Left lung (tissue), 10 donors: ENCODE results near the gene RETNLB. TPM values are rescaled to one million over a fixed set of nuclear protein-coding genes. Genes with fewer than 3 reads are reported as not detected.

Source experiments
- ATAC-seq: fragments of 200-7000 bp; cut with Tn5 transposase; one replicate; pipeline ENCODE4 v1.9.1; 2020; ENCODE audit warnings: moderate library complexity
- DNase-seq, 4 donors: peaks; one replicate each; pipeline ENCODE4 v3.0.0-alpha.2; 2013 to 2020
- H3K27ac ChIP-seq, 2 donors: fragments of 200-600 bp; sonication (generic) in 1 of 2; one replicate each; pipeline versions ENCODE4 v1.5.0 to v1.8.0; 2020 to 2021
- H3K27me3 ChIP-seq, 2 donors: fragments of 200-600 bp; sonication (generic) in 1 of 2; one replicate each; pipeline versions ENCODE4 v1.5.0 to v1.8.0; 2020 to 2021
- H3K36me3 ChIP-seq, 2 donors: fragments of 200-600 bp; sonication (generic) in 1 of 2; one replicate each; pipeline versions ENCODE4 v1.5.0 to v1.8.0; 2020 to 2021
- H3K4me1 ChIP-seq, 2 donors: fragments of 200-600 bp; one replicate each; pipeline ENCODE4 v1.8.0; 2021
- H3K4me3 ChIP-seq, 2 donors: fragments of 200-600 bp; sonication (generic) in 1 of 2; one replicate each; pipeline versions ENCODE4 v1.5.0 to v1.8.0; 2020 to 2021; ENCODE audit warnings: mild to moderate bottlenecking in 1 of 2
- H3K9me3 ChIP-seq, 2 donors: fragments of 200-600 bp; sonication (generic) in 1 of 2; one replicate each; pipeline versions ENCODE4 v1.5.0 to v1.8.0; 2020 to 2021
- intact Hi-C, 2 donors: fragments of 100-400 bp; cut with DNase I; formaldehyde crosslinking; loops; one replicate each; pipeline versions ENCODE4 v1.11.2 to v1.14.2; 2022
- polyA plus RNA-seq, 6 donors: library from polyadenylated mRNA; unstranded; fragments of 120-200 nt; gene quantifications; one replicate each; pipeline ENCODE4 v1.2.1, GENCODE V29; 2013; ENCODE audit not compliant: insufficient read length in 6 of 6
- total RNA-seq, 2 donors: library from RNA; stranded (reverse); fragmentation: NEBNext Ultra II Directional; extraction: Animal tissue kit (Norgen Biotek cat#: 25700); gene quantifications; one replicate each; pipeline ENCODE4 v1.2.1, GENCODE V29; 2021
- TF ChIP-seq, protein P1 (sequence below), 2 donors: fragments of 200-600 bp; sonication (generic) in 1 of 2; IDR thresholded peaks; one replicate each; pipeline versions ENCODE4 v1.5.0 to v1.8.0; 2021; ENCODE audit warnings: antibody characterized with exemption in 2 of 2
- donor health status: DM: no; HTN: yes; CAD: no.
- donor health status: DM: no; HTN: no; CAD: no.

RETNLB gene
- total and polyA plus RNA-seq, 8 donors: not detected

DNA sequence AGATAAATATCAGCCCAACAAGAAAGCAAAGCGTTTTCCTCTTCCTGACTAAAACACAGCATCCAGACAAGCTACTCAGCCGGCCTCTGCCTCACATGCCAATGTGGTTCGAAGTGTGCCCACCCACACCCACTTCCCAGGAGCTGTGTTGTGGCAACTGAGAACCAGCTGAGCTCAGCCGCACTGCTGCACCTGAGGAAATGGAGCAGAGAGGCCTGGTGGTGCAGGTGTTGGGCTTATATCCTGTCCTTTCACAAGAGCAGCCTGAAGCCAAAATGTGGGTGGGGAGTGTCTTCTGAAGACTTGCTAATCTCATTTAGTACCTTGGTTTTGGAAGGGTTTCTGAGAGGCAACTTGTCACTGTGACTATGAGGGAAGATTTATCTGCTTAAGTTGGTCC is 23.0 kb upstream of the RETNLB start:
- ATAC-seq (no peak), DNase-seq (peak in 1 of 4 donors; percentile 48)
- Histone ChIP-seq H3K36me3 (no peaks in the 10 kb centered on the region), H3K4me3 (no peak overlapping the region), H3K9me3 (no peaks in the 10 kb centered on the region), H3K4me1 (no peaks in the 10 kb centered on the region), H3K27me3 (no peaks in the 10 kb centered on the region), H3K27ac (no peak overlapping the region)
- TF ChIP-seq, protein P1, sequence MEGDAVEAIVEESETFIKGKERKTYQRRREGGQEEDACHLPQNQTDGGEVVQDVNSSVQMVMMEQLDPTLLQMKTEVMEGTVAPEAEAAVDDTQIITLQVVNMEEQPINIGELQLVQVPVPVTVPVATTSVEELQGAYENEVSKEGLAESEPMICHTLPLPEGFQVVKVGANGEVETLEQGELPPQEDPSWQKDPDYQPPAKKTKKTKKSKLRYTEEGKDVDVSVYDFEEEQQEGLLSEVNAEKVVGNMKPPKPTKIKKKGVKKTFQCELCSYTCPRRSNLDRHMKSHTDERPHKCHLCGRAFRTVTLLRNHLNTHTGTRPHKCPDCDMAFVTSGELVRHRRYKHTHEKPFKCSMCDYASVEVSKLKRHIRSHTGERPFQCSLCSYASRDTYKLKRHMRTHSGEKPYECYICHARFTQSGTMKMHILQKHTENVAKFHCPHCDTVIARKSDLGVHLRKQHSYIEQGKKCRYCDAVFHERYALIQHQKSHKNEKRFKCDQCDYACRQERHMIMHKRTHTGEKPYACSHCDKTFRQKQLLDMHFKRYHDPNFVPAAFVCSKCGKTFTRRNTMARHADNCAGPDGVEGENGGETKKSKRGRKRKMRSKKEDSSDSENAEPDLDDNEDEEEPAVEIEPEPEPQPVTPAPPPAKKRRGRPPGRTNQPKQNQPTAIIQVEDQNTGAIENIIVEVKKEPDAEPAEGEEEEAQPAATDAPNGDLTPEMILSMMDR (IDR thresholded peaks at IDR 0.05): no peak
- intact Hi-C loops: no loop called here

DNA sequence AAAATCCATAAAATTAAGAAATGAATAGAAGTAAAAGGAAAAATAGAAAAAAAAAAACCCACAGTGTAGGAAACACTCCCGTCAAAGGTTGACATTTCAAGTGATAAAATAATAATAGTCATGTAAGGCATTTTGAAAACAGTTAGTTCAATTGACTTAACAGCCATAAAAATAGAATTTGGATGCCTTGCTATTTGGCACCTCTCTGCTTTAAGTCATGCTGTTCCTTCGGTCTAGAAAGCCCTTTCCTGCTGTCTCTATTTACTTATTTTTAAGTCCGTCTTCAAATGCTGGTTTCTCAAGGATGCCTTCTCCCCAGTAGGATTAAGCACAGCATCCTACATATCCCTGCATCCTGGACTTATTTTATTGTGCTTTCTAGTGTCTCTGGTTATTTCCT is 22.3 kb upstream of the RETNLB start:
- H3K4me1 ChIP-seq: no peaks in the 10 kb centered on the region
- ATAC-seq: no peak
- H3K9me3 ChIP-seq: no peaks in the 10 kb centered on the region
- DNase-seq: no peak
- intact Hi-C loops: no loop called here
- no peaks in the 10 kb centered on the region for H3K27me3 ChIP-seq
- H3K27ac ChIP-seq: no peak overlapping the region
- H3K4me3 ChIP-seq: no peak overlapping the region
- H3K36me3 ChIP-seq: no peaks in the 10 kb centered on the region
- TF ChIP-seq, protein P1 (IDR thresholded peaks at IDR 0.05): no peak

DNA sequence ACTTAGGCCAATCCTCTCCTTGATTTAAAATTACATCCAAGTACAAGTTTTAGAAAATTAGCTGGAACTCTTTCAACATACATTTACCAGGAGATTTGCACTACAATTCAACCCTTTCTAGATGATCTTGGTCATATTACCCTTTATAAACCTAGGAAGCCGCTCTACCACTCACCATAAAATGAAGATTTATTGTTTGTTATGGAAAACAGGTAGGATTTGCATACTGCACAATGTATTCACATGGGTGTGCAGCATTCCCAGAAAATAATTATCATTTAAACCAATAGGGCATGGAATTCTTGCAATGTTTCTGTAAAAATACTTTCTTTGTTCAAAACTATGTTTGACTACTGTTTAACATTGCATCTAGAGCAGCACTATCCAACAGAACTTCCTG is 18.4 kb upstream of the RETNLB start:
- H3K4me1 ChIP-seq: no peaks in the 10 kb centered on the region
- no peaks in the 10 kb centered on the region for H3K36me3 ChIP-seq
- DNase-seq (no peak), ATAC-seq (no peak)
- H3K27ac ChIP-seq: no peak overlapping the region
- no peak overlapping the region for H3K4me3 ChIP-seq
- no peaks in the 10 kb centered on the region for H3K9me3 ChIP-seq
- H3K27me3 ChIP-seq: no peaks in the 10 kb centered on the region
- TF ChIP-seq, protein P1 (IDR thresholded peaks at IDR 0.05): no peak
- intact Hi-C loops: no loop called here

DNA sequence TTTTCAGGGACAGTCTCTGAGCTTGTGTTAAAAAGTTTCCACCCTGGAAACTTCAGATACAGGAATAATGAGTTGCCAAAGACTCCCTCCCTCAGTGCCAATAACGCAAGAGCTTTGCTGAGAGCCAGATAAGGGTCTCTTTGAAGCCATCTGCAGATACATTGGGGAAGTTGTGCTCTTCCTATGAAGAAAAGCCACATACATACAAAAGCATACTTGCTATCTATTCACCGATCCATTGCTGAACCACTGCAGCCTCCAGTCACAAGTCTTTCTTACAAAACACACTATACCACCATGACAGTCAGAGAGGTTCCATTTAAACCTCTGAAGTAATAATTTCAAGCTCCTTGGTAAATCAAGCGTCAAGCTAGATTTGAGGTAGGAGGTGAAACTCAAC is 10.0 kb upstream of the RETNLB start:
- no peak for DNase-seq
- TF ChIP-seq, protein P1 (IDR thresholded peaks at IDR 0.05): no peak
- no peak for ATAC-seq
- Histone ChIP-seq H3K27ac (no peak overlapping the region), H3K4me1 (no peaks in the 10 kb centered on the region), H3K4me3 (no peak overlapping the region), H3K36me3 (no peaks in the 10 kb centered on the region), H3K27me3 (no peaks in the 10 kb centered on the region), H3K9me3 (no peaks in the 10 kb centered on the region)
- intact Hi-C loops: no loop called here

DNA sequence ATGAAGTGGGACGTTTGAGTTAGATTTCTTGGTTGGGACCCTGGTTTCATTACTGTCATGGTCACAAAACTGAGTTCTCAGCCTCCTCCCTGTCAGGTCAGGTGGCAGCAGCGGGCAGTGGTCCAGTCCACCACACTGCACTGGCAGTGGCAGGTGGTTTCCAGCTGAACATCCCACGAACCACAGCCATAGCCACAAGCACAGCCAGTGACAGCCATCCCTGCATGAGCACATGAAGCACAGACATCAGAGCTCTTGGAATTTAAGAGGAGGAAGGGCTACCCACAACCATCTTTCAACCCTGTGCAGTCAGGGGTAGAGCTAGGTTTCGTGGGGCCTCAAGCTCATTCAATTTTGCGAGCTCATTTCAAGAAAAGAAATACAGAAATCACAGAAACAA is 1.5 kb downstream of the RETNLB start:
- ATAC-seq: no peak
- DNase-seq: no peak
- H3K4me1 ChIP-seq: no peaks in the 10 kb centered on the region
- no peaks in the 10 kb centered on the region for H3K27me3 ChIP-seq
- TF ChIP-seq, protein P1 (IDR thresholded peaks at IDR 0.05): no peak
- no peak overlapping the region for H3K4me3 ChIP-seq
- intact Hi-C loops: no loop called here
- no peak overlapping the region for H3K27ac ChIP-seq
- H3K36me3 ChIP-seq: no peaks in the 10 kb centered on the region
- H3K9me3 ChIP-seq: no peaks in the 10 kb centered on the region
